ENCODE measurements around the gene IVD. TPM values are rescaled to one million over a fixed set of nuclear protein-coding genes. Genes with fewer than 3 reads are reported as not detected.

IVD gene
- total and polyA plus RNA-seq, 2 of the 4 experiments (the other 2 are of a cell fraction): 31.7 to 41.1 TPM

GRCh38 chr15:40443255-40443654 lies 37.7 kb downstream of the IVD start:
- POLR2A ChIA-PET (ENCODE audit: unreplicated experiment): no interaction called here

More at GRCh38 chr15:40443255-40443654, 37.7 kb downstream of the IVD start:
- no peak for DNase-seq
- Histone ChIP-seq H3K4me1 (ENCODE audit: control insufficient read depth, insufficient read depth, low read length) (peaks cover 18% of the 10 kb centered on the region), H3K56ac (ENCODE audit: extremely low read depth, insufficient read depth, low read length) (no peak overlapping the region), H2BK5ac (ENCODE audit: low read depth, low read length, poor library complexity, severe bottlenecking) (no peak overlapping the region), H4K5ac (ENCODE audit: low read depth, low read length) (no peak overlapping the region), H2BK15ac (ENCODE audit: low read depth, low read length) (no peak overlapping the region), H4K20me1 (ENCODE audit: insufficient read depth, low read length) (peaks cover 48% of the 10 kb centered on the region), H3K4me3 (ENCODE audit: insufficient read depth, low read depth, low read length) (no peak overlapping the region), H3K9me1 (ENCODE audit: insufficient read depth, low read length) (peaks cover 13% of the 10 kb centered on the region), H3K79me1 (ENCODE audit: low read depth in 1 of 2, low read length in 2 of 2) (peaks cover 19 to 53% of the 10 kb centered on the region in 2 experiments), H4K91ac (ENCODE audit: insufficient read depth, low read depth, low read length) (no peak overlapping the region), H2BK120ac (ENCODE audit: low read depth, low read length) (no peak overlapping the region), H3K14ac (replicated peaks; ENCODE audit: low read depth, low read length) (no peak overlapping the region), H2AFZ (replicated peaks; ENCODE audit: low read length, poor library complexity) (no peak overlapping the region), H2BK20ac (ENCODE audit: low read depth, low read length) (no peak overlapping the region), H3K9ac (ENCODE audit: low read depth, low read length) (no peak overlapping the region), H3K4ac (ENCODE audit: low read depth, low read length) (no peak overlapping the region), H2AK5ac (ENCODE audit: low read depth, low read length) (peak overlapping the region; percentile 16; the same call in 1 of the 2 replicates), H3K36me3 (ENCODE audit: control insufficient read depth, insufficient read depth, low read length) (no peaks in the 10 kb centered on the region), H3K18ac (ENCODE audit: low read depth, low read length) (no peak overlapping the region), H3K27ac (ENCODE audit: insufficient read depth, low read length) (no peak overlapping the region), H3K27me3 (ENCODE audit: control insufficient read depth, insufficient read depth, low read length) (peaks cover 20% of the 10 kb centered on the region), H3K4me2 (ENCODE audit: low read depth, low read length) (no peak overlapping the region), H4K8ac (ENCODE audit: low read depth in 2 of 2, low read length in 2 of 2) (no peak overlapping the region), H3K9me3 (ENCODE audit: control insufficient read depth, insufficient read depth, low read length) (no peaks in the 10 kb centered on the region), H3K23ac (ENCODE audit: low read depth, low read length) (0 out of 2 replicates have a peak overlapping the region, but pooled peaks have one; percentile 68), H2AK9ac (replicated peaks; ENCODE audit: low read depth, low read length, poor library complexity) (no peak overlapping the region)
- no CpG with 5 or more reads among the region's 4 CpGs for WGBS, 2 experiments (ENCODE audit: extremely low coverage in 2 of 2, insufficient read length in 1 of 2)
- dilution Hi-C loops (cut with HindIII; ENCODE audit: low sequenced_read_pairs, unreplicated experiment): no loop called here
- intact Hi-C loops (cut with micrococcal nuclease): loop anchor here (5.0 kb wide), 1 partner anchor 69 kb away; no protein-coding TSS in a partner anchor
- no peak for ATAC-seq (ENCODE audit: low read depth)
- no TSS peak for BruUV-seq (replicated peaks)
- CTCF ChIA-PET: interaction anchor here (1.0 kb wide), 1 partner anchor 64 kb away, joined by 3 read pairs; no protein-coding TSS in a partner anchor
- in situ Hi-C loops (cut with MboI; ENCODE audit: low sequenced_read_pairs): no loop called here
- TF ChIP-seq MAFK (IDR thresholded peaks at IDR 0.05; ENCODE audit: low read depth, low read length) (no peak), MAZ (IDR thresholded peaks at IDR 0.05; ENCODE audit: borderline replicate concordance, low read depth, low read length) (no peak), BHLHE40 (IDR thresholded peaks at IDR 0.05; ENCODE audit: low read depth, low read length) (no peak), SMC3 (IDR thresholded peaks at IDR 0.05; ENCODE audit: low read depth, low read length) (no peak), RFX5 (IDR thresholded peaks at IDR 0.05; ENCODE audit: low read depth, low read length) (no peak), ELK1 (IDR thresholded peaks at IDR 0.05; ENCODE audit: borderline replicate concordance, low read depth, low read length) (no peak), CHD1 (IDR thresholded peaks at IDR 0.05; ENCODE audit: low read depth, low read length) (no peak), NFE2L2 (IDR thresholded peaks at IDR 0.05; ENCODE audit: low read depth, low read length) (no peak), RCOR1 (IDR thresholded peaks at IDR 0.05; ENCODE audit: insufficient replicate concordance, low read length) (no peak), USF2 (IDR thresholded peaks at IDR 0.05; ENCODE audit: low read depth, low read length) (no peak)

All from IMR-90 (cell line).